IgD-negative memory B cell (primary cell): Measurements from ENCODE around the gene PDIA4. TPM values are rescaled to one million over a fixed set of nuclear protein-coding genes. Genes with fewer than 3 reads are reported as not detected.
"Not testable (repeated sequence)": the region's sequence is repeated elsewhere in the genome, so short reads cannot be mapped to it uniquely, and the experiment has no call there.

ENCODE experiments used
- H3K27ac Mint-ChIP-seq, 3 donors: one replicate each; pipeline ENCODE4 v1.8.0; 2020 to 2022; ENCODE audit warnings: mild to moderate bottlenecking in 3 of 3, mixed read lengths in 3 of 3, moderate library complexity in 1 of 3
- H3K27me3 Mint-ChIP-seq: one replicate; pipeline ENCODE4 v1.8.0; 2021; ENCODE audit warnings: mixed read lengths
- H3K36me3 Mint-ChIP-seq: one replicate; pipeline ENCODE4 v1.8.0; 2020; ENCODE audit warnings: mild to moderate bottlenecking, mixed read lengths
- H3K4me1 Mint-ChIP-seq, 3 donors: one replicate each; pipeline ENCODE4 v1.8.0; 2020 to 2022; ENCODE audit warnings: mixed read lengths in 3 of 3, mild to moderate bottlenecking in 1 of 3
- H3K4me3 Mint-ChIP-seq, 4 donors: one replicate each; pipeline ENCODE4 v1.8.0; 2020 to 2022; ENCODE audit warnings: mild to moderate bottlenecking in 4 of 4, mixed read lengths in 4 of 4, moderate library complexity in 3 of 4
- H3K9me3 Mint-ChIP-seq, 3 donors: one replicate each; pipeline ENCODE4 v1.8.0; 2020 to 2021; ENCODE audit warnings: mixed read lengths in 3 of 3, mild to moderate bottlenecking in 1 of 3
- polyA plus RNA-seq: library from polyadenylated mRNA; unstranded; fragments of 300-500 nt; fragmentation: Illumina TruSeq; gene quantifications from one replicate; pipeline ENCODE4 v1.2.3, GENCODE V29; 2021

Gene PDIA4
- polyA plus RNA-seq, 1 donor from 2014 or later = 94.4 TPM

- H3K9me3 Mint-ChIP-seq = no peaks in the 10 kb centered on the region
- H3K27ac Mint-ChIP-seq = peak overlapping the region in 1 of 3 donors; percentile 7
- H3K4me1 Mint-ChIP-seq = peaks cover 16 to 26% (median 23%) of the 10 kb centered on the region in 3 donors
- H3K36me3 Mint-ChIP-seq = peaks cover 4% of the 10 kb centered on the region
- H3K4me3 Mint-ChIP-seq = peak overlapping the region in 1 of 4 donors; percentile 22
- H3K27me3 Mint-ChIP-seq = no peaks in the 10 kb centered on the region
Measured at GRCh38 chr7:149020483-149020882, 7.8 kb downstream of the PDIA4 start.

GRCh38 chr7:149016876-149017275 is 11.4 kb downstream of the PDIA4 start:
- peaks cover 4% of the 10 kb centered on the region for H3K36me3 Mint-ChIP-seq
- no peak overlapping the region for H3K27ac Mint-ChIP-seq
- peaks cover 0 to 9% (median 5%) of the 10 kb centered on the region in 3 donors for H3K4me1 Mint-ChIP-seq
- H3K9me3 Mint-ChIP-seq = no peaks in the 10 kb centered on the region
- H3K4me3 Mint-ChIP-seq = no peak overlapping the region
- no peaks in the 10 kb centered on the region for H3K27me3 Mint-ChIP-seq

DNA sequence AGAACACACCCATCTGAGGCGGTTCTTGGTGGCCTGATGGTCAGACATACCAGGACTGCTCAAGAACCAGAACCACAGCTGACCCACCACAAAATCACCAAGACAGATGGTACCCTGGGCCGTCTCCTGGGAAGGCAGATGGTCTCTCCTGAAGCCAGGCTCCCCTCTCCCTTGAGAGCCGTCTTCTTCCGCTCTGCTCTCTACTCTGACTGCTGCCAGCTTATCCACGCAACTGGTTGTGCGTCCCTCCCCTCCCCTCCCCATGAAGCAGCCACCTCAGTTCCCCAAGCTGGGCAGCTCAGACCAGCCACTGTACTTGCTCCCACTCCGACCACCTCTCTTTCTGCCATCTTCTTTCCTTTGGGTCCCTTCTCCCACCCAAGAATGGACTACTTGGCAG is 14.0 kb downstream of the PDIA4 start:
- Mint-ChIP-seq H3K4me1 (peaks cover 0 to 5% (median 3%) of the 10 kb centered on the region in 3 donors), H3K27ac (peak overlapping the region in 1 of 3 donors; percentile 64), H3K36me3 (peaks cover 4% of the 10 kb centered on the region), H3K27me3 (no peaks in the 10 kb centered on the region), H3K9me3 (no peaks in the 10 kb centered on the region), H3K4me3 (no peak overlapping the region)

GRCh38 chr7:149013876-149014275 is 14.4 kb downstream of the PDIA4 start:
- H3K9me3 Mint-ChIP-seq = no peaks in the 10 kb centered on the region
- H3K4me3 Mint-ChIP-seq = no peak overlapping the region
- peaks cover 0 to 3% (median 3%) of the 10 kb centered on the region in 3 donors for H3K4me1 Mint-ChIP-seq
- H3K36me3 Mint-ChIP-seq = peaks cover 2% of the 10 kb centered on the region
- no peaks in the 10 kb centered on the region for H3K27me3 Mint-ChIP-seq
- peak overlapping the region in 1 of 3 donors; percentile 64 for H3K27ac Mint-ChIP-seq

DNA sequence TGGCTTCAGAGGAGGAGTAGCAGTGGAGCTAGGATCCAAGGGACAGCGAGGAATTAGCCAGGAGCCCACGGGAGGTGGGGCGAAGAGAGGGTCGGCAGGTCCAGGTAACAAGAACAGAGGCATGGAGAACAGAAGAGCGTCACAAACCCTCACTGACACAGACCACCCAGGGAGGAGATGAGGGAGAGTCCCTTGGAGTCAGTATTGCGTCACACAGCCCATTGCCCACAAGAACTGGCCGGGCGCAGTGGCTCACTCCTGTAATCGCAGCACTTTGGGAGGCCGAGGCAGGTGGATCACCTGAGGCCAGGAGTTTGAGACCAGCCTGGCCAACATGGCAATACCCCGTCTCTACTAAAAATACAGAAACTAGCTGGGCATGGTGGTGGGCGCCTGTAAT is 15.6 kb downstream of the PDIA4 start:
- H3K27me3 Mint-ChIP-seq, H3K4me1 Mint-ChIP-seq, H3K36me3 Mint-ChIP-seq, H3K9me3 Mint-ChIP-seq, H3K27ac Mint-ChIP-seq, H3K4me3 Mint-ChIP-seq: not testable (repeated sequence)

DNA sequence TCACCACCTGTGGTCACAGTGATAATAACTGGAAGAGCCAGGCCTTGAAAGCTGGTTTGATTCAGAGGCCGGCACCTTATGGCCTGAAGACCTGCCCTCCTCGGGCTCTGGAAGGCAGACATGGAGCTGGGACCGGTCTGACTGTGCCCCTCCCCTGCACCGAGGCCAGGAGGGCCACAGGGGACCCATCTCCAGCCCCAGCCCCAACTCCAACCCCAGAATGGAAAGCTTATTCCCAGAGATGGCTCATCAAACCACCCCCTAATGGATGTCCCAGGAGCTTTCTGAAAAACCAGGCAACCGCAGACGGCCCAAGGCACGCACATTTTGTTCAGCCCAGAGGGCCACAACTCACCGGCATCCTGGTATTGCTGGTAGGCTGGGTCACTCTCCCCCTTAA is 16.8 kb downstream of the PDIA4 start:
- Mint-ChIP-seq H3K9me3 (no peaks in the 10 kb centered on the region), H3K4me3 (no peak overlapping the region), H3K4me1 (no peaks in the 10 kb centered on the region), H3K27me3 (no peaks in the 10 kb centered on the region), H3K36me3 (no peaks in the 10 kb centered on the region), H3K27ac (no peak overlapping the region)

DNA sequence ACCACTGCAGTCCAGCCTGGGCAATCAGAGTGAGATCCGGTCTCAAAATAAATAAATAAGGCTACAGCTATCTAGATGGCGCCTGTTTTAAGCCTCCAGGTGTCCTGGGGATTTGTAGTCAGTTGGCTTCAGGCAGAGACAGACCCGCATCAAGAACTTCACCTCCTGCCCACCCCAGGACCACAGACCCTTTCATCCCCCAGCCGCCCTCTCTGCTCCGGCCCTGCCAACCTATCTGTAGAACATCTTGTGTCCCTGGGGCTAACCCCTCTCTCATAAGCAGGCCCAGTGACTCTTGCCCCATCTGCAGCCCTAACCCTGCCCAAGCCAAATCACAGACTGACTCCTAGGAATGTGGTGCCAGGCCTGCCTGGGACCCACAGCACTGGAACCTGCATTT is 17.9 kb downstream of the PDIA4 start:
- no peak overlapping the region for H3K27ac Mint-ChIP-seq
- H3K27me3 Mint-ChIP-seq = no peaks in the 10 kb centered on the region
- peaks cover 0 to 6% (median 3%) of the 10 kb centered on the region in 3 donors for H3K4me1 Mint-ChIP-seq

DNA sequence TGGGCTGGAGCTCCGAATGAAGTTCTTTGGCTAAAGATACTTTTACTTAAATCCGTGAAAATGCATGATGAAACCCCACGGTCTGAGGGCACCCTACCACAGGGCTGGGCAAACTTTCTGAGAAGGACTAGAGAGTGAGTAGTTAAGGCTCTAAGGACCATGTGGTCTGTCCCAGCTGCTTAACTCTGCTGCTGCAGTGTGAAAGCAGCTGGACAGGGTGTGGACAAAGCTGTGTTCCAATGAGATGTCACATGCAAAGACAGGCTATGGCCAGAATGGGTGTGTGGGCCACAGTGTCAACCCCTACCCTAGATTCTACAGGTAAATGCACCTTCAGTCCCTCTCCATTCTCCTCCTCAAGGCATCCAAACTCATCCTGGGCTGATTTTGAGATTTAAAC is 18.8 kb downstream of the PDIA4 start:
- no peaks in the 10 kb centered on the region for H3K9me3 Mint-ChIP-seq
- peaks cover 0 to 6% (median 3%) of the 10 kb centered on the region in 3 donors for H3K4me1 Mint-ChIP-seq
- H3K4me3 Mint-ChIP-seq = no peak overlapping the region
- no peak overlapping the region for H3K27ac Mint-ChIP-seq
- no peaks in the 10 kb centered on the region for H3K36me3 Mint-ChIP-seq
- no peaks in the 10 kb centered on the region for H3K27me3 Mint-ChIP-seq

More for the DNA sequence above, 17.9 kb downstream of the PDIA4 start:
- Mint-ChIP-seq H3K9me3 (no peaks in the 10 kb centered on the region), H3K36me3 (no peaks in the 10 kb centered on the region), H3K4me3 (no peak overlapping the region)

GRCh38 chr7:149007611-149008010 is 20.7 kb downstream of the PDIA4 start:
- H3K27me3 Mint-ChIP-seq = no peaks in the 10 kb centered on the region
- no peak overlapping the region for H3K4me3 Mint-ChIP-seq
- peaks cover 0 to 6% (median 3%) of the 10 kb centered on the region in 3 donors for H3K4me1 Mint-ChIP-seq
- no peaks in the 10 kb centered on the region for H3K9me3 Mint-ChIP-seq
- no peaks in the 10 kb centered on the region for H3K36me3 Mint-ChIP-seq
- H3K27ac Mint-ChIP-seq = peak overlapping the region in 2 of 3 donors; percentile 57 to 63

DNA sequence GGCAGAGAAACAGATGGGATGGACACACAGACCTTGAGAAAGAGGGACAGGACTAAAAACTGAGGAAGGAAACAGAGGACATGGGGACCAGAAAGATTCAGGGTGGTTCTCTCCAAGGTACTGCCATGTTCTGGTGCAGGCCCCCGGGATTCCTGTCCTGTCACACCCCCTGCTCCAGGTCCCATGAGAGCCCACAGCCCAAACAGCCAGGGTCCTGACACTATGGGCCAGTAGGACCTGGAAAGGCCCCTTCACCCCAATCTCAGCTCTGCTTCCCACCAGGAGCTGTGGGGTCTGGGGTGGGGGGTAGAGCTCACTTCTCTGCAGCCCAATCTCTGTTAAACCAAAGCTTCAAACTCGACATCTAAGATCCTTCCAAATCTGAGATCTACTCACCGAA is 21.2 kb downstream of the PDIA4 start:
- Mint-ChIP-seq H3K9me3 (no peaks in the 10 kb centered on the region), H3K27me3 (no peaks in the 10 kb centered on the region), H3K36me3 (no peaks in the 10 kb centered on the region), H3K27ac (peak overlapping the region in 2 of 3 donors; percentile 57 to 63), H3K4me3 (no peak overlapping the region), H3K4me1 (peaks cover 0 to 6% (median 3%) of the 10 kb centered on the region in 3 donors)

GRCh38 chr7:149006345-149006725 is 22.0 kb downstream of the PDIA4 start:
- Mint-ChIP-seq H3K36me3 (no peaks in the 10 kb centered on the region), H3K27ac (no peak overlapping the region), H3K4me1 (peaks cover 0 to 6% (median 3%) of the 10 kb centered on the region in 3 donors)

GRCh38 chr7:149005427-149006344 is 22.6 kb downstream of the PDIA4 start:
- H3K4me1 Mint-ChIP-seq = peaks cover 0 to 6% (median 3%) of the 10 kb centered on the region in 3 donors
- peak overlapping the region; percentile 20 to 73 (median 49) for H3K27ac Mint-ChIP-seq
- H3K4me3 Mint-ChIP-seq = no peak overlapping the region
- H3K9me3 Mint-ChIP-seq = no peaks in the 10 kb centered on the region
- H3K36me3 Mint-ChIP-seq = no peaks in the 10 kb centered on the region
- H3K27me3 Mint-ChIP-seq = no peaks in the 10 kb centered on the region

More at GRCh38 chr7:149006345-149006725, 22.0 kb downstream of the PDIA4 start:
- Mint-ChIP-seq H3K4me3 (no peak overlapping the region), H3K9me3 (no peaks in the 10 kb centered on the region), H3K27me3 (no peaks in the 10 kb centered on the region)

GRCh38 chr7:149004405-149005370 is 23.6 kb downstream of the PDIA4 start:
- Mint-ChIP-seq H3K9me3 (no peaks in the 10 kb centered on the region), H3K36me3 (no peaks in the 10 kb centered on the region), H3K4me3 (no peak overlapping the region), H3K27ac (no peak overlapping the region), H3K27me3 (no peaks in the 10 kb centered on the region), H3K4me1 (peaks cover 0 to 6% (median 3%) of the 10 kb centered on the region in 3 donors)

DNA sequence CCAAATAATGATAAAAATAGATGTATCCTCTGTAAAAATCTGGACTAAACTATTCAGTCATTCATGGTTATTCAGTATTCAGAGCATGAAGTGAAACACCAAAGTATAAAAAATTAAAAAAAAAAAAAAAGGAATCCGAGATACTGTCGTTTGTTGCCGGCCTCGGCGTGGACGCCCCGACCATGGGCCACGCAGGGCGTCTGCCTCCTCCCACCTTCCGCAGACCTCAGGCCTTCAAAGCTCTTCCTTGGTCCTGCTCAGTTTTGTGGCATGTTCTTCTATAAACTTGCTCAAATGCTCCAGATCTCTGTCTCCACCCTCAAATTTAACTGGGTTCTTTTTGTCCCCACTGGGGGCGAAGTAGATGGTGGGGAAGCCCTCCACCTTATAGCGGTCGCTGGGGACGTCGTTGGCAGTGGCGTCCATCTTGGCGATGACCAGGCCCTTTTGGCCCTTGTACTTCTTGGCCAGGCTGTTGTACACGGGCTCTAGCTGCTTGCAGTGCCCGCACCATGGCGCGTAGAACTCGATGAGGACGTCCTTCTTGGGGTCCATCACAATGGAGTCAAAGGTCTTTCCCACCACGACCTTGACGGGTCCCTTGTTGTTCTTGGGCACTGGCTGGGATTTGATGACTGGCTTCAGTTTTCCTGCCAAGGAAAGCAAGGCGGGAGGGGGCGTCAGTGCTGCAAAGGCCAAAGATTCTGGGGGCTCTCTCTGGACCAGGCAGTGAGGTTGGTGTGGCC is 24.6 kb downstream of the PDIA4 start:
- Mint-ChIP-seq H3K36me3 (no peaks in the 10 kb centered on the region), H3K4me1 (peaks cover 0 to 6% (median 3%) of the 10 kb centered on the region in 3 donors), H3K27me3 (no peaks in the 10 kb centered on the region), H3K27ac (no peak overlapping the region), H3K9me3 (no peaks in the 10 kb centered on the region), H3K4me3 (no peak overlapping the region)
